SK-N-SH (cell line): Measurements from ENCODE around the gene COL2A1. TPM values are rescaled to one million over a fixed set of nuclear protein-coding genes. Genes with fewer than 3 reads are reported as not detected.

Experiments
- CTCF ChIA-PET: fragments of 300-600, 350-600 bp; formaldehyde crosslinking; extraction: SDS; loops from one replicate; lab custom pipeline; 2021; lab: Yijun Ruan, JAX
- POLR2A ChIA-PET: fragments of 350-600 bp; sonication (Branson Sonifier 250); formaldehyde crosslinking; extraction: SDS; loops from one replicate; lab custom pipeline; 2020; ENCODE audit warnings: antibody characterized with exemption, inconsistent platforms; lab: Yijun Ruan, JAX
- DNase-seq: peaks from one replicate; pipeline ENCODE4 v3.0.0; 2012
- H2AFZ ChIP-seq: fragments of 200-600 bp; sonication (generic); 2 replicates; pipeline ENCODE4 v1.8.1; 2016; ENCODE audit warnings: antibody characterized with exemption, mild to moderate bottlenecking, low read depth
- H3F3A ChIP-seq: fragments of 200-600 bp; sonication (generic); replicated peaks from 2 replicates; pipeline ENCODE3; 2016; ENCODE audit warnings: antibody characterized with exemption, mild to moderate bottlenecking; ENCODE audit not compliant: insufficient read depth
- H3K27ac ChIP-seq, 2 experiments: fragments of 200-500 bp in 1 of 2; fragments of 200-600 bp in 1 of 2; sonication (Bioruptor generic) in 1 of 2; sonication (generic), shearing (Covaris generic) in 1 of 2; 2 replicates each; pipeline versions ENCODE4 v1.5.1 to v1.6.1; 2014 to 2016; ENCODE audit warnings: low read depth in 2 of 2, inconsistent platforms in 1 of 2, low read length in 1 of 2, mild to moderate bottlenecking in 1 of 2, mixed read lengths in 1 of 2
- H3K27me3 ChIP-seq: fragments of 200-600 bp; sonication (generic), shearing (Covaris generic); 2 replicates; pipeline ENCODE4 v1.6.1; 2016; ENCODE audit warnings: mixed run types; ENCODE audit not compliant: insufficient read depth
- H3K36me3 ChIP-seq, 2 experiments: fragments of 200-500 bp in 1 of 2; fragments of 200-600 bp in 1 of 2; sonication (Bioruptor generic) in 1 of 2; sonication (generic) in 1 of 2; replicated peaks in 1 of 2; 2 replicates each; pipeline versions ENCODE3 to v1.5.1; 2014 to 2016; ENCODE audit warnings: low read length in 1 of 2, mild to moderate bottlenecking in 1 of 2; ENCODE audit not compliant: insufficient read depth in 2 of 2, control insufficient read depth in 1 of 2
- H3K4me1 ChIP-seq, 2 experiments: fragments of 200-500 bp in 1 of 2; fragments of 200-600 bp in 1 of 2; sonication (Bioruptor generic) in 1 of 2; sonication (generic), shearing (Covaris generic) in 1 of 2; 2 replicates each; pipeline versions ENCODE4 v1.5.1 to v1.6.1; 2014 to 2016; ENCODE audit warnings: low read depth in 1 of 2, low read length in 1 of 2, mixed run types in 1 of 2; ENCODE audit not compliant: insufficient read depth in 2 of 2, control insufficient read depth in 1 of 2
- H3K4me2 ChIP-seq: fragments of 200-600 bp; sonication (generic), shearing (Covaris generic); 2 replicates; pipeline ENCODE4 v1.6.1; 2017; ENCODE audit warnings: mixed run types
- H3K4me3 ChIP-seq, 2 experiments: fragments of 200-500 bp in 1 of 2; fragments of 200-600 bp in 1 of 2; sonication (Bioruptor generic) in 1 of 2; sonication (generic), shearing (Covaris generic) in 1 of 2; 2 replicates each; pipeline versions ENCODE4 v1.5.1 to v1.8.1; 2014 to 2016; ENCODE audit warnings: low read depth in 2 of 2, inconsistent platforms in 1 of 2, low read length in 1 of 2, mild to moderate bottlenecking in 1 of 2, mixed read lengths in 1 of 2, moderate library complexity in 1 of 2
- H3K79me2 ChIP-seq: fragments of 200-600 bp; sonication (generic); 2 replicates; pipeline ENCODE4 v1.8.1; 2017; ENCODE audit warnings: mild to moderate bottlenecking; ENCODE audit not compliant: insufficient read depth
- H3K9ac ChIP-seq: fragments of 200-600 bp; sonication (generic); 2 replicates; pipeline ENCODE4 v1.6.1; 2017; ENCODE audit warnings: mixed run types
- H3K9me2 ChIP-seq: fragments of 200-600 bp; sonication (generic); 2 replicates; pipeline ENCODE4 v1.6.1; 2017; ENCODE audit warnings: mixed run types
- H3K9me3 ChIP-seq: fragments of 200-600 bp; sonication (generic); 2 replicates; pipeline ENCODE4 v1.6.1; 2017; ENCODE audit warnings: mixed run types, mild to moderate bottlenecking, moderate library complexity
- H4K20me1 ChIP-seq: fragments of 200-600 bp; sonication (generic); 2 replicates; pipeline ENCODE4 v1.6.1; 2017; ENCODE audit warnings: mild to moderate bottlenecking, mixed run types; ENCODE audit not compliant: insufficient read depth
- CHD2 ChIP-seq: fragments of 150-350 bp; IDR thresholded peaks from 2 replicates; pipeline ENCODE4 v1.6.1; 2018; ENCODE audit warnings: low read length; ENCODE audit not compliant: partially characterized antibody
- CTCF ChIP-seq: fragments of 200-600 bp; sonication (generic); IDR thresholded peaks from 2 replicates; pipeline ENCODE4 v1.6.1; 2017; ENCODE audit warnings: antibody characterized with exemption, mild to moderate bottlenecking, moderate library complexity
- ELF1 ChIP-seq: IDR thresholded peaks from 2 replicates; pipeline ENCODE4 v1.4.0; 2012
- EP300 ChIP-seq, 2 experiments: IDR thresholded peaks; 2 replicates each; pipeline versions ENCODE4 v1.4.0 to v1.6.1; 2012; ENCODE audit warnings: borderline replicate concordance in 1 of 2, low read depth in 1 of 2, low read length in 1 of 2
- FOXM1 ChIP-seq: IDR thresholded peaks from 2 replicates; pipeline ENCODE4 v1.4.0; 2012; ENCODE audit warnings: low read depth, mild to moderate bottlenecking
- JUND ChIP-seq: IDR thresholded peaks from 2 replicates; pipeline ENCODE4 v1.4.0; 2012
- MAX ChIP-seq: IDR thresholded peaks from 2 replicates; pipeline ENCODE4 v1.4.0; 2012; ENCODE audit warnings: low read depth
- MEF2A ChIP-seq: IDR thresholded peaks from 2 replicates; pipeline ENCODE4 v1.4.0; 2012; ENCODE audit warnings: low read depth, borderline replicate concordance
- MXI1 ChIP-seq: IDR thresholded peaks from 2 replicates; pipeline ENCODE4 v1.6.1; 2012; ENCODE audit warnings: mild to moderate bottlenecking, low read depth, low read length, improper control_type of control experiment
- NFIC ChIP-seq: IDR thresholded peaks from 2 replicates; pipeline ENCODE4 v1.4.0; 2012; ENCODE audit warnings: borderline replicate concordance
- RAD21 ChIP-seq: IDR thresholded peaks from 2 replicates; pipeline ENCODE4 v1.6.1; 2012; ENCODE audit warnings: mild to moderate bottlenecking, low read length
- RFX5 ChIP-seq: IDR thresholded peaks from 2 replicates; pipeline ENCODE4 v1.6.1; 2012; ENCODE audit warnings: mild to moderate bottlenecking, improper control_type of control experiment, low read length
- RXRA ChIP-seq: IDR thresholded peaks from 2 replicates; pipeline ENCODE4 v1.4.0; 2012; ENCODE audit warnings: low read depth, mild to moderate bottlenecking, borderline replicate concordance
- SMC3 ChIP-seq: IDR thresholded peaks from 2 replicates; pipeline ENCODE4 v1.6.1; 2012; ENCODE audit warnings: low read depth, low read length, improper control_type of control experiment
- TAF1 ChIP-seq: IDR thresholded peaks from 2 replicates; pipeline ENCODE4 v1.6.1; 2012; ENCODE audit warnings: low read depth, mild to moderate bottlenecking, low read length, moderate library complexity, borderline replicate concordance
- TCF12 ChIP-seq: IDR thresholded peaks from 2 replicates; pipeline ENCODE4 v1.4.0; 2012
- ZBTB33 ChIP-seq: IDR thresholded peaks from 2 replicates; pipeline ENCODE4 v1.4.0; 2012; ENCODE audit warnings: low read depth, borderline replicate concordance
- WGBS: methylation state at CpG from one replicate; pipeline ENCODE4 v1.1.6; 2017; ENCODE audit warnings: low lambda C conversion rate; 5-methylcytosine and 5-hydroxymethylcytosine counted together
- polyA plus RNA-seq, 3 experiments: library from polyadenylated mRNA; depleted of rRNA; stranded (reverse); fragments of >200 nt; gene quantifications; 2 replicates each; pipeline ENCODE4 v1.2.3, GENCODE V29; 2012

COL2A1 gene
- polyA plus RNA-seq, 1 of the 3 experiments (the other 2 are of a cell fraction): 0.02 TPM

- no peak overlapping the region for H3K9ac ChIP-seq
- no peaks in the 10 kb centered on the region for H3K9me2 ChIP-seq
- H3K4me1 ChIP-seq: peaks cover 0 to 15% of the 10 kb centered on the region in 2 experiments; a peak in 1 of 4 replicates
- H4K20me1 ChIP-seq: no peaks in the 10 kb centered on the region
- peak overlapping the region; percentile 16; the same call in 1 of the 2 replicates for H2AFZ ChIP-seq
- no peaks in the 10 kb centered on the region for H3K9me3 ChIP-seq
- DNase-seq: peak; percentile 90
- CTCF ChIA-PET: interaction anchor here (0.5 to 7.1 kb wide), 56 partner anchors 9 to 672 kb away, joined by 3 to 89 read pairs (median 4); partner anchors contain the start of genes TMEM106C and VDR
- no peaks in the 10 kb centered on the region for H3K79me2 ChIP-seq
- H3K36me3 ChIP-seq: no peaks in the 10 kb centered on the region
- WGBS: 60% methylated on average over 29 of the region's 32 CpGs
- H3K4me3 ChIP-seq: no peak overlapping the region
- no peak overlapping the region for H3K4me2 ChIP-seq
- peaks cover 5% of the 10 kb centered on the region; the same call in 1 of the 2 replicates for H3K27me3 ChIP-seq
- POLR2A ChIA-PET: no interaction called here
- no peaks in the 10 kb centered on the region for H3F3A ChIP-seq
- TF ChIP-seq RAD21 (peak; percentile 83), CTCF (peak; percentile 88), MEF2A (no peak), FOXM1 (no peak), SMC3 (peak; percentile 89)
- no peak overlapping the region for H3K27ac ChIP-seq
Measured at GRCh38 chr12:47949441-47950341, 54.6 kb downstream of the COL2A1 start.

GRCh38 chr12:47947341-47947740 is 56.9 kb downstream of the COL2A1 start:
- no peaks in the 10 kb centered on the region for H3K79me2 ChIP-seq
- TF ChIP-seq MAX: no peak
- no peak for TF ChIP-seq TCF12
- TF ChIP-seq ELF1: no peak
- no peak for TF ChIP-seq CHD2
- TF ChIP-seq EP300 (IDR thresholded peaks at IDR 0.05; ENCODE audit: borderline replicate concordance in 1 of 2, low read depth in 1 of 2, low read length in 1 of 2): no peak
- no peak for TF ChIP-seq MXI1
- no peak for TF ChIP-seq RFX5
- TF ChIP-seq ZBTB33: no peak
- no peak for TF ChIP-seq RXRA
- no peak for TF ChIP-seq NFIC
- no peak for TF ChIP-seq JUND
- no peak for TF ChIP-seq TAF1
- no peak for TF ChIP-seq MEF2A
- WGBS: 90% methylated on average over 11 of the region's 12 CpGs
- peaks cover 0 to 15% of the 10 kb centered on the region in 2 experiments; a peak in 1 of 4 replicates for H3K4me1 ChIP-seq
- ChIA-PET CTCF (interaction anchor here (0.9 to 2.4 kb wide), 4 partner anchors 9 to 42 kb away, joined by 3 to 15 read pairs (median 6); partner anchors contain the start of genes TMEM106C and VDR), POLR2A (no interaction called here)
- H3K36me3 ChIP-seq: no peaks in the 10 kb centered on the region
- H3K9ac ChIP-seq: no peak overlapping the region
- peaks cover 5% of the 10 kb centered on the region; the same call in 1 of the 2 replicates for H3K27me3 ChIP-seq
- H3K27ac ChIP-seq: no peak overlapping the region
- H2AFZ ChIP-seq: no peak overlapping the region
- H3F3A ChIP-seq: no peaks in the 10 kb centered on the region
- H3K4me2 ChIP-seq: no peak overlapping the region
- H4K20me1 ChIP-seq: no peaks in the 10 kb centered on the region
- no peaks in the 10 kb centered on the region for H3K9me3 ChIP-seq
- H3K9me2 ChIP-seq: no peaks in the 10 kb centered on the region
- no peak overlapping the region for H3K4me3 ChIP-seq
- no peak for DNase-seq
